ENCODE data around the gene BMERB1. TPM values are rescaled to one million over a fixed set of nuclear protein-coding genes. Genes with fewer than 3 reads are reported as not detected.
"Not testable (repeated sequence)": the region's sequence is repeated elsewhere in the genome, so short reads cannot be mapped to it uniquely, and the experiment has no call there.

BMERB1 gene
- total RNA-seq, 1 donor from 2014 or later: 45.1 TPM

- no peak overlapping the region for H3K4me3 Mint-ChIP-seq
- H3K27me3 Mint-ChIP-seq (ENCODE audit: low read depth): no peaks in the 10 kb centered on the region
- peak overlapping the region; percentile 88 for H3K27ac Mint-ChIP-seq (ENCODE audit: unreplicated experiment)
- H3K36me3 Mint-ChIP-seq (ENCODE audit: low read depth): peaks cover 4% of the 10 kb centered on the region
- TF ChIP-seq CTCF (conservative IDR thresholded peaks at IDR 0.05): no peak
- no peak for DNase-seq (ENCODE audit: low read depth, low spot score)
- no peaks in the 10 kb centered on the region for H3K4me1 Mint-ChIP-seq
- H3K9me3 Mint-ChIP-seq: no peaks in the 10 kb centered on the region
Observed at GRCh38 chr16:15404792-15405191, 29.6 kb upstream of the BMERB1 start.

GRCh38 chr16:15407756-15408155 lies 26.6 kb upstream of the BMERB1 start:
- not testable (repeated sequence) for DNase-seq (ENCODE audit: low read depth, low spot score); H3K36me3 Mint-ChIP-seq (ENCODE audit: low read depth); H3K9me3 Mint-ChIP-seq; H3K4me1 Mint-ChIP-seq; H3K27ac Mint-ChIP-seq (ENCODE audit: unreplicated experiment); H3K27me3 Mint-ChIP-seq (ENCODE audit: low read depth); H3K4me3 Mint-ChIP-seq

GRCh38 chr16:15409476-15409875 lies 24.9 kb upstream of the BMERB1 start:
- not testable (repeated sequence) for H3K36me3 Mint-ChIP-seq (ENCODE audit: low read depth); DNase-seq (ENCODE audit: low read depth, low spot score); H3K27me3 Mint-ChIP-seq (ENCODE audit: low read depth); H3K4me3 Mint-ChIP-seq; H3K27ac Mint-ChIP-seq (ENCODE audit: unreplicated experiment); H3K9me3 Mint-ChIP-seq; H3K4me1 Mint-ChIP-seq

GRCh38 chr16:15415511-15415985 lies 18.8 kb upstream of the BMERB1 start:
- no peak overlapping the region for H3K4me3 Mint-ChIP-seq

GRCh38 chr16:15417197-15417596 lies 17.2 kb upstream of the BMERB1 start:
- no peak overlapping the region for H3K4me3 Mint-ChIP-seq
- no peak for DNase-seq (ENCODE audit: low read depth, low spot score)
- no peaks in the 10 kb centered on the region for H3K36me3 Mint-ChIP-seq (ENCODE audit: low read depth)
- H3K27ac Mint-ChIP-seq (ENCODE audit: unreplicated experiment): no peak overlapping the region
- no peaks in the 10 kb centered on the region for H3K9me3 Mint-ChIP-seq
- no peak for TF ChIP-seq CTCF (conservative IDR thresholded peaks at IDR 0.05)
- no peaks in the 10 kb centered on the region for H3K4me1 Mint-ChIP-seq
- no peaks in the 10 kb centered on the region for H3K27me3 Mint-ChIP-seq (ENCODE audit: low read depth)

More at GRCh38 chr16:15415511-15415985, 18.8 kb upstream of the BMERB1 start:
- H3K27ac Mint-ChIP-seq (ENCODE audit: unreplicated experiment): no peak overlapping the region
- H3K27me3 Mint-ChIP-seq (ENCODE audit: low read depth): no peaks in the 10 kb centered on the region
- H3K9me3 Mint-ChIP-seq: no peaks in the 10 kb centered on the region
- no peaks in the 10 kb centered on the region for H3K4me1 Mint-ChIP-seq
- H3K36me3 Mint-ChIP-seq (ENCODE audit: low read depth): no peaks in the 10 kb centered on the region
- TF ChIP-seq CTCF (conservative IDR thresholded peaks at IDR 0.05): no peak
- no peak for DNase-seq (ENCODE audit: low read depth, low spot score)

- Mint-ChIP-seq H3K9me3 (no peaks in the 10 kb centered on the region), H3K27me3 (ENCODE audit: low read depth) (no peaks in the 10 kb centered on the region), H3K36me3 (ENCODE audit: low read depth) (no peaks in the 10 kb centered on the region), H3K4me1 (no peaks in the 10 kb centered on the region), H3K4me3 (no peak overlapping the region), H3K27ac (ENCODE audit: unreplicated experiment) (no peak overlapping the region)
- DNase-seq (ENCODE audit: low read depth, low spot score): no peak
- no peak for TF ChIP-seq CTCF (conservative IDR thresholded peaks at IDR 0.05)
Observed at GRCh38 chr16:15418206-15418605, 16.2 kb upstream of the BMERB1 start.

GRCh38 chr16:15421696-15422095 lies 12.7 kb upstream of the BMERB1 start:
- not testable (repeated sequence) for H3K27ac Mint-ChIP-seq (ENCODE audit: unreplicated experiment); H3K4me3 Mint-ChIP-seq

More at GRCh38 chr16:15421696-15422095, 12.7 kb upstream of the BMERB1 start:
- not testable (repeated sequence) for H3K27me3 Mint-ChIP-seq (ENCODE audit: low read depth); H3K9me3 Mint-ChIP-seq; H3K36me3 Mint-ChIP-seq (ENCODE audit: low read depth); H3K4me1 Mint-ChIP-seq; DNase-seq (ENCODE audit: low read depth, low spot score)

All from neural crest cell (in vitro differentiated cells).